Activated CD4-positive, CD25-positive, alpha-beta regulatory T cell treated with anti-CD3 and anti-CD28 coated beads, Interleukin-2, amount 50 U/mL, for 16 hours (primary cell): ENCODE data around the gene CHIC2.
"Not testable (repeated sequence)": the region's sequence is repeated elsewhere in the genome, so short reads cannot be mapped to it uniquely, and the experiment has no call there.

ENCODE experiments used
- DNase-seq: peaks from one replicate; pipeline ENCODE4 v3.0.0-alpha.2; 2020; ENCODE audit warnings: low read depth, low spot score

Gene CHIC2

DNA sequence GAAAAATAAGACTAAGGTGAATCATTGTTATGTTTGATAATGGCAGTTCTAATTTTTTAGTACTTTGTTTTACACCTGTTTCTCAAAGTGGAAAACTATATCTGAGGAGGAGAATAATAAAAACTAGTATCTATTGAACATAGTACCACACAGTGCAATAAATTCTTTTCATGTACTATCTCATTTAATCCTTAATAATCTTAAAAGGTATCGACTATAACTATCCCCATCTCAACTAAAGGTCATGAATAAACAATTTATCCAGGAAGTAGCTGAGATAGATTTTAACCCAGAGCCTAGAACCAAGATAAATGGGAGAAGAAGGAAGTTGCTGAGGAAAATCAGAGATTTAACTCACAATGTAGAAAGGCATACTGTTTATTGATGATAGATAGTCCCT lies 2.5 kb downstream of the CHIC2 start:
- DNase-seq = no peak

DNA sequence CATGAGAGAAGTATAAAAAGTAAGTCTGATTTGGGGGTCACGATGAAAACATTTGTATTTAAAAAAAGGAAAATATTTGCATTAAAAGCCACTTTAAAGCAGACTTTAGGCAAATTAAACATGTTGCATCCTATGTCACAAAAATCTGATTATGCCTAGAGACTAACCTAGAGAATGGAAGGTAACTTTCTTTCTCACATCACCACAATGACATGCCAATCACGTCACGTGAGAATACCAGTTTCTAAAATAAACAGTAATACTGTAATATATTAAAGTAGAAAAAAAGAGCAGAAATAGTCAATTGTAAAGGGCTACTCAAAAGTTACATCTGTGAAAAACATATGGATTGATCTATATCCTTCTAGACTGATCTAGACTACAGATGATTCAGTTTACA lies 3.3 kb downstream of the CHIC2 start:
- DNase-seq = no peak

DNA sequence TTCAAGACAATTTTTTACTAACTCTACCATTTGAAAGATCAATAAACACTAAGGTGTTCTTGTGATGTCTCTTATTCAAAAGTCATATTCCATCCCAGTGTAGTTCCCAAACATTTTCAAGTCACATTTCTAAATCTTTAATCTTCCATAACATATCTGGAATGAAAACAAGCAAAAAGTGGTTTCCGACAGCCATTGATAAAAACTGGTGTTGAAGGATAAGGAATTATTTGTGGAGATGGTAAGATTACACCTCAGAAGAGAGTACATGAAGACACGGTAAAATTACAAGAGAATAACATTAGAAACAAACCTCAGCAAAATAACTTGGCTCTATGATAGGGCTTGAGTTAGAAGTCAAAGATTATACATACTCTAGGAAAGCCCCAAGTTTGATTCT lies 4.3 kb downstream of the CHIC2 start:
- no peak for DNase-seq

DNA sequence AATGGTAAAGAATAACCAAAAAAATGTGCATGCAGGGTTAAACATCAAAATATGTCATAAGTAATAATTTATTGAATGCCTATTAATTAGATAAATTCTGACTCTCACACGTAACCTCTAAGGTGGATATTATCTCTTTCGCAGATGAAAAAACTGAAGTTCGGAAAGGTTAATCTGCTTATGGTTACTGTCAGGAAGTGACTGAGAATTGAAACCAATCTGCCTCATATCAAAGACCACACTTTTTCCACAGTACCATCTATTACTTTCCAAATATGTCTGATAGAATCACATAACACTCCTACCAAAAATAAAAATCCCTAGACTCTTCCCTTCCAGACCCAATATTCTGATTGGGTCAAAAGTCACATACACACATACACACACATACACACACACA lies 6.2 kb downstream of the CHIC2 start:
- DNase-seq = no peak

DNA sequence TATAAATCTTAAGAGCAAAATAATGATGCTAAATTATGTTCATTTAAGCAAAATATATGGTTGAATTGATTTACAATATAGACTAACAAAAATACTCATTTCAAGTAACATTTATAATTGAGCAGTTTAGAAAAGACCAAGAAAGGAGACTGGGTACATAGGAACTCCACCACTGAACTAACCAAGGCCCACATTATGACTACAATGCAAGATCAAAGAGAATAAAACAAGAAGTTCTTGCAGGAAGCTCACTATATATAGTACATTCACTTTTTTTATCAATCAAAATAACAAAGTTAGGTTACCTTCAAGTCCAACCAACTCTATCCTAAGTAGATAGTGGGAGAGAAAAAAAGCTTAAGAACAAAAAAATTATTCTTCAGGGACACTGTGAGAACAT lies 8.0 kb downstream of the CHIC2 start:
- DNase-seq = no peak

DNA sequence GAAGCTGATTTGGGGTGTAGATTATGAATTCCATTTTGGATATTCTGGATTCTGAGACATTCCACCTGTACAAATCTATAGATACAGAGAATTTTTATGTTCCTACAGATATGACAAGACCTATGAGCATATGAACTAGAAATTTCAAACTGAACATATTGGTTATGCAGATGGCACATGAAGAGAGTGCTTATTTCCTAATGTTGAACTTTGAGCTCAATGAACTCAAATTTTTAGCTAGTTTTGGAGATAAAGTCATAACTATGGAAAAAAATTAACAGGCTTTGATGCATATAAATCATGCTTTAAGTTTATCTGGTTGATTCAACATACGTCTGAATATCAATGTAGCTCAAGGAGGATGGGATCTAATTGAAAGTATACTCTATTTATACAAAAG lies 8.9 kb downstream of the CHIC2 start:
- DNase-seq = no peak

DNA sequence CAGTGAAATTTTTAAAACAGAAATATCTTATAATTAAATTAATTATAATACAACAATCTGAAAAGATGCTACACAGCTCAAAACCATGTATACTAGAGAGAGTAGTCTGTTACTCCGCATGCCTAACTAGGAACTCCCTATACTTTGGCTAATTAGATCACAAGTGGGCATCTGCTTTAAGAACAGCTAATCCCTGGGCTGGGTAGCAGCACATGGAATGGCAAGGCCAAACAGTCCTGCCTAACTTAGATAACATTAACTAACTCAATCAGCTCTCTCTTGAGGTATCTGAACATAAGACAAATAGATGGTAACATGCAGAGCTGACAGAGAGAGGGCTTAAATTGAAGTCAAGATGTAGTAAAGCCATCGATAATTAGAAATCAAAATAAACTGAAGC lies 9.9 kb downstream of the CHIC2 start:
- no peak for DNase-seq

DNA sequence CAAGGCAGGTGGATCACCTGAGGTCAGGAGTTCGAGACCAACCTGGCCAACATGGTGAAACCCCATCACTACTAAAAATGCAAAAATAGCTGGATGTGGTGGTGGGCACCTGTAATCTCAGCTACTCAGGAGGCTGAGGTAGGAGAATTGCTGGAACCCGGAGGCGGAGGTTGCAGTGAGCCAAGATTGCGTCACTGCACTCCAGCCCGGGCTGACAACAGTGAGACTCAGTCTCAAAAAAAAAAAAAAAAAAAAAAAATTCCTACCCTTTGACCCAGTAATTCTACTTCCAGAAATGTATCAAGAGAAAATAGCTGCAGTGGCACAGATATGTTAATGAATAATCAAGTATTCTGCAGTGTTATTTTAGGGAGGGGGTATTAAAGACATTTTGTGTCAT lies 11.1 kb downstream of the CHIC2 start:
- not testable (repeated sequence) for DNase-seq

DNA sequence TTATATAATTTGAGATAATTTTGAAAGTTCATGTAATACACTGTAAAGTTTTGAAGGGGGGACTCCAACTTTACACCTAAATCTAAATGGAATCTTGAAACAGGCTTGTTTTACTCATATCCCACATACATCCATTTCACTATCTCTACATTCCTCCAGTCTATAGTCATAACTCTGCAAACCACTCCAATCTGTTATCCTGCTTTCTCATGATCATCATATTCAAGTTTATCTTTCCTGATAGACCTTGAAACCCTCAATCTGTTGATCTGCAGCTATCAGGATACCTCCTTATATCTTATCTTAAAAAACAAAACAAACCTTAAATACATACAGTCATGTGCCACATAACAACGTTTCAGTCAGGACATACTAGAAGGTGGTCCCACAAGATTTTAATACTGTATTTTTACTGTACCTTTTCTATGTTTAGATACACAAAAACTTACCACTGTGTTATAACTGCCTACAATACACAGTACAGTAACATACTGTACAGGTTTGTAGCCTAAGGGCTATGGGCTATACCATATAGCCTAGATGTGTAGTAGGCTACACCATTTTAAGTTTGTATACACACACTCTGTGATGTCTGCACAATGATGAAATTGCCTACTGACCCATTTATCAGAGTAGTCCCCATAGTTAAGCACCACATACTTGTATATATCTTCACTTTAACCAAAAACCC lies 14.0 kb downstream of the CHIC2 start:
- DNase-seq = no peak

DNA sequence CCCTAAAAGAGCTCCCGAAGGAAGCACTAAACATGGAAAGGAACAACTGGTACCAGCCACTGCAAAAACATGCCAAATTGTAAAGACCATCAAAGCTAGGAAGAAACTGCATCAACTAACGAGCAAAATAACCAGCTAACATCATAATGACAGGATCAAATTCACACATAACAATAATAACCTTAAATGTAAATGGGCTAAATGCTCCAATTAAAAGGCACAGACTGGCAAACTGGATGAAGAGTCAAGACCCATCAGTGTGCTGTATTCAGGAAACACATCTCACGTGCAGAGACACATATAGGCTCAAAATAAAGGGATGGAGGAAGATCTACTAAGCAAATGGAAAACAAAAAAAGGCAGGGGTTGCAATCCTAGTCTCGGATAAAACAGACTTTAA lies 20.8 kb downstream of the CHIC2 start:
- not testable (repeated sequence) for DNase-seq

DNA sequence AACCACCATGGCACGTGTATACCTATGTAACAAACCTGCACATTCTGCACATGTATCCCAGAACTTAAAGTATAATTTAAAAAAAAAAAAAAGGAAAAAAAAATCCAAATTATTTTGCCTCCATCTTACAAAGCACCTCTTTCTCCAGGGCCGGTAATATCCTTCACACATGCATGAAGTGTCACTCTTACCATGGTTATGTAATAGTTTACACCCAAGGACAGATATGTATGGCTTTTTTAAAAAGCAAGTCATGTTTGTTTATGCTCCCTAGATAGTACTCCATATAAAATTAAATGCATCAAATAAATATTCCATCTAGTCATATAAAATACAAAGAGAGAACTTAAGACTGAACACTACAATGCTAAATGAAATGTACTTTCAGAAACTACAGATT lies 22.5 kb downstream of the CHIC2 start:
- DNase-seq = no peak

DNA sequence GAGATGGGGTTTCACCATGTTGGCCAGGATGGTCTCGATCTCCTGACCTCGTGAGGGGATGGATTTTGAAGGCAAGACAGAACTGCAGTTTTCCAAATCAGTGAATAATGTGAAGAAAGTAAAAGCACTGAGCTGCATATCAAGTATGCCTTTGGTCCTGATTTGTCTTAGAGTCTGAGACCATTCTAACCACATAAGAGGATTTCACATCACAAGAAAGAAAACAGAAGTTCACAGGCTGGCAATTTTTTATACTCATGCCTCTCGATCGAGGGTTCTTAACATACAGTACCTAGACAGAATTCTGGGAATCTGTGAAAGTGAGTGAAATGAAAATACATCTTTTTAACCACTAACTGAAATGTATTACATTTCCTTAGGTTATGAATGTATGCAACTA lies 23.3 kb downstream of the CHIC2 start:
- DNase-seq = no peak

DNA sequence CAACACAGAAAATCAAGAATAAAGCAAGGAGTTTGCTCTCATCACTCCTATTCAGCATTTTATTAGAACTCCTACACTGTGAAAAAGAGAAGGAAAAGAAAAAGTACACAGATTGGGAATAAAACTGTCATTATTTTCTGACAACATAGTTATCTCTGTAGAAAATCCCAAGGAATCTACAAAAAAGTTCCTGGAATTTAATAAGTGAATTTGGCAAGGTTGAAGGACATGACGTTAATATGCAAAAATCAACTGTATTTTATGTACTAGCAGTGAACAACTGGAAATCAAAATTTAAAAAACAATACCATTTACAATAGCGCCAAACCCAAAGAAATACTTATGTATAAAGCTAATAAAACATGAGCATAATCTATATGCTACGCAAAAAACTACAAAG lies 26.3 kb downstream of the CHIC2 start:
- no peak for DNase-seq

DNA sequence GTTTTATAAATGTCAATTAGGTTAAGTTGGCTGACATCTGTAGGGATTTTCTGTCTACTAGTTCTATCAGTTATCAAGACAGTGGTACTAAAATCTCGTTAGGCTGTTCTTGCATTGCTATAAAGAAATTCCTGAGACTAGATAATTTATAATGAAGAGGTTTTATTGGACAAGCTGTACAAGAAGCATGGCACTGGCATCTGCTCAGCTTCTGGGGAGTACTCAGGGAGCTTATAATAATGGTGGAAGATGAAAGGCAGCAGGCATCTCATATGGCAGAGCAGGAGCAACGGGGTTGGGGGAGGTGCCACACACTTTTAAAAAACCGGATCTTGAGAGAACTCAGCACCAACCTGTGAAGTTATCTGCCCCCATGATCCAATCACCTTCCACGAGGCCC lies 28.2 kb downstream of the CHIC2 start:
- DNase-seq = no peak

DNA sequence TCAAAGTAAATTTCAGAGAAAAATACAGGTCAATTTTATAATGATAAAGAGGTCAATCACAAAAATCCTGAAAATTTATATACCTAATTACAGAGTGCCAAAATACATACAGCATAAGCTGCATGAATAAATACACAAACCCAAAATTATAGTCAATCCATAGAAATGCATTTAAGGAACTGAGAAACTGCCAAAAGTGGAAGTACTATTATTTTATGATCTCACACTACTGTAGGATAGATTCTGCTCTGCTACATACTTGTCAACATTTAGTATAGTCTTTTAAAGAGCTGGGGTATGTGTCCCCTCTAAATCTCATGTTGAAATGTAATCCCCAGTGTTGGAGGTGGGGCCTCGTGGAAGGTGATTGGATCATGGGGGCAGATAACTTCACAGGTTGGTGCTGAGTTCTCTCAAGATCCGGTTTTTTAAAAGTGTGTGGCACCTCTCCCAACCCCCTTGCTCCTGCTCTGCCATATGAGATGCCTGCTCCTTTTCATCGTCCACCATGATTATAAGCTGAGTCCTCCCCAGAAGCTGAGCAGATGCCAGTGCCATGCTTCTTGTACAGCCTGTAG lies 31.8 kb downstream of the CHIC2 start:
- no peak for DNase-seq

DNA sequence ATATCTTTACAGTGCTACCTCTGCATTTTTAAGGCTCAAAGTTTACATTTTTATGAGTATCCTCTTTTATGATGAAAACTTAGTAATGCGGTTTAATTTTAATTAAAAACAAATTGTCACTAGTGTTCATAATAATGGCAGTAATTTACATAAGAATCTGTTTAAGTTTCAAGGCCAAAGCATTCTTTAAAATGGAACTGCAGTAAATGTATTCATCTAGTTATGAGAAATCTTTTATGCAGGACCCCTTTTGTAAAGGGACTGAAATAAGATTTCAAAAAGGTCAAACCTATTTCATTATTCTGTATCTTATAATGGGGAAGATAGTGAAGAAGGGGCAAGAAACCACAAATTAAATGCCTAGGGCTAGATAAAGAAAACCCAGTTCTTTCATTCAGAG lies 37.1 kb downstream of the CHIC2 start:
- DNase-seq = no peak

DNA sequence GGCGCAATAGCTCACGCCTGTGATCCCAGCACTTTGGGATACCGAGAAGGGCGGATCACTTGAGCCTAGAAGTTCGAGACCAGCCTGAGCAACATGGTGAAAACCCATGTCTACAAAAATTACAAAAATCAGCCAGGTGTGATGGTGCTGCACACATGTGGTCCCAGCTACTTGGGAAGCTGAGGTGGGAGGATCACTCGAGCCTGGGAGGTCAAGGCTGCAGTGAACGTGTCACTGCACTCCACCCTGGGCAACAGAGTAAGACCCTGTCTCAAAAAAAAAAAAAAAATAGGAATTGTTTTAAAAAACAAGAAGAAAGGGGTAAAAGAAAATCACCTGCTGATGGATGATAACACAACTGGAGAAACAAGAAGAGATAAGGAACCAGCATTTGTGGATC lies 38.8 kb downstream of the CHIC2 start:
- DNase-seq = no peak

DNA sequence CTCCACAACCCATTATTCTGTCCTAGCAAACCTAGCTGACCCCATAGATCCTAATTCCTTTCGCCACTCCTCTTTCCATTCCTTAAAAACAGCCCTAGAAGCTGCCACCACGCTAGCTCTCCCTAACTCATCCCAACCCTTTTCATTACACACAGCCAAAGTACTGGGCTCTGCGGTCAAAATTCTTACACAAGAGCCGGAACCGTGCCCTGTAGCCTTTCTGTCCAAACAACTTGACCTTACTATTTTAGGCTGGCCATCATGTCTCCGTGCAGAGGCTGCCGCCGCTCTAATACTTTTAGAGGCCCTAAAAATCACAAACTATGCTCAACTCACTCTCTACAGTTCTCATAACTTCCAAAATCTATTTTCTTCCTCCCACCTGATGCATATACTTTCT lies 41.4 kb downstream of the CHIC2 start:
- not testable (repeated sequence) for DNase-seq

DNA sequence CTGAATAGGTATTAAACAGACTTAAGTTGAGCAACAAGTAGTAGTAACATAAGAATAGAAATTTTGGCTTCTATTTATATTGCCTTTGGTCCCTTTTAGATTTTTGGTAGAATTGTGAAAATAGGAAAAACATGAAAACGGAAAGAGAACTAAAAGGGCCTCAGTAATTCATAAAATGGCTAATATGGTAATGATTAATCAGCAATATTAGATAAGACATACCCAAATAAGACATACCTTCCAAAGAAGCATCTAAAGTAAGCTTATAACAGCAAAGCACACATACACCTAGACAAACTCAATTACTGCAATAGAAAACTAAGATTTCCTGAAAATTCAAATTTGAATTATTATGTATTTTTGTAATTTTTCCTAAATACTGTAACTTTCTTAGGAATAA lies 46.4 kb downstream of the CHIC2 start:
- no peak for DNase-seq

DNA sequence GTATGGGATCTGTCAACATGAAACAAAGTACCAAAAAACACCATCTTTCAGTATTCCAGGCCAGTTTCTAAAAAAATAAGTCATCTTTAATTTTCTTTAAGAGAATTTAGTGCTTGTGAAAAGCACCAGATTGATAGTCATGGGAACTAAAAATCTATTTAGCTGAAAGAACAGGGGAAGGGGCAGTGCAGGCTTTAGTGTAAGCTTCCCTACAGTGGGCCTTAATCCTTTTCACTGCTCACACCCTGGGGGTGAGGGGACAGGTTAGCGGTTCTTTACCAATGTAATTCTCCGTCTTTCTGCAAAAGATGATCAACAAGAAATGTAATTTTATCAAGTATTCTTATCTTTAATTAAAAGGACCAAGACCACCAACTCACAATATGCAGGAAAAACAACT lies 47.1 kb downstream of the CHIC2 start:
- no peak for DNase-seq

DNA sequence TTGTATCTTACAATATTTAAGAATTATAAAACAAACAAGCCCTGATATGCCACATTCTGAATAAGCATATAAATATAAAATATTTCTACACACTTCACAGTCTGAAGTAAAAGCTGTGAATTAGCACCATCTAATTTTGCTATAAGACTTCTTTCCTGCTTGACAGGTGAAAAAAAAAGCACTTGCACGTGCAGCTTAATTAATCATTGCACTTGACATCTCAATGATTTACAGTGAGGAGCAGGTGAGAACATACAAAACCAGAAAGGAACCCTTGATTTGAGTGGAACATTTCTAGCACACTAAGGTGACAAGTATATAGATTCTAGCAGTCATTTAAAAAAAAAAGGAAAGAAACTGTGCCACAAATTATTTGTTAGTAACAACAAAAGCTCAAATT lies 47.9 kb downstream of the CHIC2 start:
- DNase-seq = no peak

DNA sequence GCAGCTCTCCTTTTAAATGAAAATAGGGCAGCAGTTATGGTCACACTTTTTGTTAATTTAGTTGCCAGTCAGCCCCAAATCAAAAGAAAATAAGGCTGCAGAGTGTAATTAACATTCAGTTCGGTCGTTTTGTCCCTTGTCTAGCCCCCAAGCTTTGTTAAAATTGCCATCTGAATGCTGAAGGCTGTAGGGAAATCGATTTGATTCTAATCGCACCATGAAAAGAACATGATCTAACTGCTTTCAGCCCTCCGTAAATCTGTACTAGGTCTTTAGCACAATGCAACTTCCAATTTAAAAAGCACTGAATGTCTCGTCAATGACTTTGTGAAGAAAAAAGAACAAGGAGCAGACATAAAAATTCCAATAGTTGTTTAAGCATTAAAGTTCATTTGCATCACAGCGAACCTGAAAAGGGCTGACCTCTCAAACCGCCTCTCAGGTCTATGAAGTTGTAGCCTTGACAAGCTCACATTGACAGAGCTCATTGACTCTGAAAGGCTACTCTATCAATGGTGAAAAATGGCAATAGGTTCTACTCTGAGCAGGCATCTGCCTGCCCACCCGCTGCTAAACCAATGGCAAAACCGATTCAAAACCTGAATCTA lies 48.9 kb downstream of the CHIC2 start:
- no peak for DNase-seq

DNA sequence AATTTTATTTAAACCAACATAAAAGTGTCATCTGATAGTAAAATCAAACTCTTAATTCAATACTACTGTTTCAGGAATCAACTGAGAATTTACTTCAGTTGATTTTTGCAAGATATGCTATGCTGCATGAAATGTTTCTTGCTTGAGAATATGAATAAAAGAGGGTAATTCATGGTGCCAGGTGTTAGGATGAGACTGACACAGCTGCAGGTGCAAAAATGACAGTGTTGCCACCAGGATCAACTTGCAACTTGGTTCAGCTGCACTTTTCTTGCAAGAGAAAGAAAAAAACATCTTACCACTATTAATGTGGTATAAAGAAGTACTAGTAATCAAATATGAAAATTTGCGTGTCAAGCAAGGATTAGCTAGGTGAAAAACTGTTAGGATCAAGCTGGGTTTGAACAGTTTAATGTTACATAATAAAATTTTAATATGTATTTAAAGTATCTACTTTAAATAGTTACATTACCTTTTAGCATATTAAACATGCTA lies 49.7 kb downstream of the CHIC2 start:
- no peak for DNase-seq
